Stimulated activated CD8-positive, alpha-beta memory T cell treated with anti-CD3 and anti-CD28 coated beads, Interleukin-4, amount 100 ng/mL, for 24 hours (primary cell): ENCODE data around the gene PLXNB2.
A peak's percentile ranks its signal among the peaks of the same experiment; 100 is the strongest.
"Not testable (repeated sequence)": the region's sequence is repeated elsewhere in the genome, so short reads cannot be mapped to it uniquely, and the experiment has no call there.

ENCODE experiments used
- DNase-seq: peaks from one replicate; pipeline ENCODE4 v3.0.0-alpha.2; 2020; ENCODE audit warnings: low read depth

PLXNB2 gene

GRCh38 chr22:50306753-50307749, at the start of gene PLXNB2:
Gene PLXNB2 (minus strand): TSS chr22:50307646. CDS start chr22:50290584, 17,062 bp downstream.
- DNase-seq: no peak

- DNase-seq: no peak
Observed at GRCh38 chr22:50357222-50357621, 49.8 kb upstream of the PLXNB2 start.

- DNase-seq: no peak
Observed at GRCh38 chr22:50356186-50356585, 48.7 kb upstream of the PLXNB2 start.

- DNase-seq: no peak
Observed at GRCh38 chr22:50348058-50348457, 40.6 kb upstream of the PLXNB2 start.

- DNase-seq: no peak
Observed at GRCh38 chr22:50347157-50347556, 39.7 kb upstream of the PLXNB2 start.

- no peak for DNase-seq
Observed at GRCh38 chr22:50346470-50346869, 39.0 kb upstream of the PLXNB2 start.

- DNase-seq: no peak
Observed at GRCh38 chr22:50343541-50343935, 36.1 kb upstream of the PLXNB2 start.

- peak; percentile 82 for DNase-seq
Observed at GRCh38 chr22:50342651-50343540, 35.5 kb upstream of the PLXNB2 start, which contains the start of gene PPP6R2. Gene PPP6R2 (plus strand): TSS chr22:50343327. CDS start chr22:50393909, 50,582 bp downstream.

- peak; percentile 81 for DNase-seq
Observed at GRCh38 chr22:50341977-50342650, 34.7 kb upstream of the PLXNB2 start.

GRCh38 chr22:50339945-50340879, 32.8 kb upstream of the PLXNB2 start:
- DNase-seq: no peak

- DNase-seq: no peak
Observed at GRCh38 chr22:50338860-50339462, 31.5 kb upstream of the PLXNB2 start.

GRCh38 chr22:50338042-50338573, 30.7 kb upstream of the PLXNB2 start:
- DNase-seq: no peak

GRCh38 chr22:50337262-50338041, 30.0 kb upstream of the PLXNB2 start:
- no peak for DNase-seq

- not testable (repeated sequence) for DNase-seq
Observed at GRCh38 chr22:50334433-50334832, 27.0 kb upstream of the PLXNB2 start.

GRCh38 chr22:50329236-50329635, 21.8 kb upstream of the PLXNB2 start:
- DNase-seq: no peak

GRCh38 chr22:50327711-50328019, 20.2 kb upstream of the PLXNB2 start:
- DNase-seq: no peak

GRCh38 chr22:50326956-50327710, 19.7 kb upstream of the PLXNB2 start, which contains the start of gene DENND6B:
Gene DENND6B (minus strand): TSS chr22:50327012. CDS start chr22:50326988, 24 bp downstream.
- DNase-seq: peak; percentile 63

- DNase-seq: no peak
Observed at GRCh38 chr22:50326225-50326955, 18.9 kb upstream of the PLXNB2 start.
